ENCODE data around the gene CADPS.

DNA sequence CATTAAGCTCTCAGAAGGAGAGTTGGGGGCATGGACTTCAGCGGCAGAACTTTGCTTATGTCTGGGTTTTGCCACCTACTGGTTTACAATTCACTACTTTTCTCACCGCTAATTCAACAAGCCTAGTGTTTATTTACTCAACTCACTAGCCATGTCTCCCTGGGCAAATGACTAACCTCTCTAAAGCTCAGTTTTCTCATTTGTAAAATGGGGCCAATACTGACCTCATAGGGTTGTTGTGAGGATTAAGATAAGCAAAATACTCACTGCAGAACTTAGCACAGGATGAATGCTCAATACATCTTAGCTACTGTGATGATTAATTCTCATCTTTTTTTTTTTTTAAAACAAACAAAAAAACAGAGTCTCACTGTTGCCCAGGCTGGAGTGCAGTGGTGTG, 106.3 kb downstream of the CADPS start:
- TF ChIP-seq, protein P1, sequence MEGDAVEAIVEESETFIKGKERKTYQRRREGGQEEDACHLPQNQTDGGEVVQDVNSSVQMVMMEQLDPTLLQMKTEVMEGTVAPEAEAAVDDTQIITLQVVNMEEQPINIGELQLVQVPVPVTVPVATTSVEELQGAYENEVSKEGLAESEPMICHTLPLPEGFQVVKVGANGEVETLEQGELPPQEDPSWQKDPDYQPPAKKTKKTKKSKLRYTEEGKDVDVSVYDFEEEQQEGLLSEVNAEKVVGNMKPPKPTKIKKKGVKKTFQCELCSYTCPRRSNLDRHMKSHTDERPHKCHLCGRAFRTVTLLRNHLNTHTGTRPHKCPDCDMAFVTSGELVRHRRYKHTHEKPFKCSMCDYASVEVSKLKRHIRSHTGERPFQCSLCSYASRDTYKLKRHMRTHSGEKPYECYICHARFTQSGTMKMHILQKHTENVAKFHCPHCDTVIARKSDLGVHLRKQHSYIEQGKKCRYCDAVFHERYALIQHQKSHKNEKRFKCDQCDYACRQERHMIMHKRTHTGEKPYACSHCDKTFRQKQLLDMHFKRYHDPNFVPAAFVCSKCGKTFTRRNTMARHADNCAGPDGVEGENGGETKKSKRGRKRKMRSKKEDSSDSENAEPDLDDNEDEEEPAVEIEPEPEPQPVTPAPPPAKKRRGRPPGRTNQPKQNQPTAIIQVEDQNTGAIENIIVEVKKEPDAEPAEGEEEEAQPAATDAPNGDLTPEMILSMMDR (conservative IDR thresholded peaks at IDR 0.05; ENCODE audit: low read length) = no peak
- TF ChIP-seq EZH2phosphoT487 (IDR thresholded peaks at IDR 0.05; ENCODE audit: borderline replicate concordance) = no peak

Data from Loucy (cell line).